CD4-positive, alpha-beta T cell (primary cell): Measurements from ENCODE around the gene PATJ. TPM values are rescaled to one million over a fixed set of nuclear protein-coding genes. Genes with fewer than 3 reads are reported as not detected.

ENCODE experiments used
- ATAC-seq: fragments of 200-7000 bp; cut with Tn5 transposase; one replicate; pipeline ENCODE4 v1.10.0; 2022; ENCODE audit warnings: mild to moderate bottlenecking; ENCODE audit not compliant: poor library complexity
- CTCF ChIA-PET: fragments of 350-600 bp; sonication (Branson Sonifier 250); formaldehyde crosslinking; loops from one replicate; lab custom pipeline; 2021; ENCODE audit warnings: antibody characterized with exemption, inconsistent platforms; lab: Charles Lee
- POLR2A ChIA-PET: fragments of 350-600 bp; sonication (Branson Sonifier 250); formaldehyde crosslinking; loops from one replicate; lab custom pipeline; 2021; ENCODE audit warnings: antibody characterized with exemption, inconsistent platforms; lab: Charles Lee
- DNase-seq, 14 experiments: peaks; one replicate each; pipeline ENCODE4 v3.0.0-alpha.2; 2013 to 2020; ENCODE audit warnings: mixed read lengths in 2 of 14
- H3K27ac ChIP-seq, 2 donors: one replicate each; pipeline versions ENCODE4 v1.5.1 to v1.7.0; 2013; ENCODE audit warnings: low read length in 2 of 2, low read depth in 1 of 2, mild to moderate bottlenecking in 1 of 2
- H3K27me3 ChIP-seq, 2 experiments: 1 replicate in 1 of 2; 2 replicates in 1 of 2; pipeline versions ENCODE4 v1.6.1 to v1.7.0; 2013; ENCODE audit warnings: low read length in 2 of 2, control low read depth in 1 of 2, mild to moderate bottlenecking in 1 of 2, moderate library complexity in 1 of 2; ENCODE audit not compliant: insufficient read depth in 2 of 2, control insufficient read depth in 1 of 2
- H3K36me3 ChIP-seq: one replicate; pipeline ENCODE4 v1.6.1; 2013; ENCODE audit warnings: low read length, control low read depth; ENCODE audit not compliant: insufficient read depth
- H3K4me1 ChIP-seq: one replicate; pipeline ENCODE4 v1.6.1; 2013; ENCODE audit warnings: low read length, control low read depth; ENCODE audit not compliant: insufficient read depth
- H3K4me3 ChIP-seq: one replicate; pipeline ENCODE4 v1.5.1; 2013; ENCODE audit warnings: mild to moderate bottlenecking, low read length, moderate library complexity
- H3K9me3 ChIP-seq, 2 experiments: 1 replicate in 1 of 2; 2 replicates in 1 of 2; pipeline versions ENCODE4 v1.6.1 to v1.7.0; 2013; ENCODE audit warnings: low read length in 2 of 2, mild to moderate bottlenecking in 2 of 2, control low read depth in 1 of 2, moderate library complexity in 1 of 2; ENCODE audit not compliant: control insufficient read depth in 1 of 2, insufficient read depth in 1 of 2
- H3K27ac Mint-ChIP-seq: one replicate; pipeline ENCODE4 v1.8.0; 2020; ENCODE audit warnings: mixed read lengths
- H3K27me3 Mint-ChIP-seq: one replicate; pipeline ENCODE4 v1.8.0; 2021; ENCODE audit warnings: mixed read lengths
- H3K36me3 Mint-ChIP-seq: one replicate; pipeline ENCODE4 v1.8.0; 2021; ENCODE audit warnings: low read depth, mixed read lengths
- H3K4me1 Mint-ChIP-seq: one replicate; pipeline ENCODE4 v1.8.0; 2021; ENCODE audit warnings: low read depth, mixed read lengths
- H3K4me3 Mint-ChIP-seq: one replicate; pipeline ENCODE4 v1.8.0; 2020; ENCODE audit warnings: mild to moderate bottlenecking, mixed read lengths
- H3K9me3 Mint-ChIP-seq: one replicate; pipeline ENCODE4 v1.8.0; 2020; ENCODE audit warnings: mixed read lengths
- intact Hi-C, 2 experiments: fragments of 100-400 bp; cut with DNase I in 1 of 2; cut with micrococcal nuclease in 1 of 2; formaldehyde crosslinking; loops; one replicate each; pipeline versions ENCODE4 v1.15.1 to v1.9.0; 2023 to 2025; cut with DNase I, micrococcal nuclease
- total RNA-seq, 174 experiments: library from RNA in 2 of 174; stranded (reverse) in 2 of 174; gene quantifications; one replicate each; pipeline ENCODE4 v1.2.3 and lab custom pipeline; 2021 to 2026
- TF ChIP-seq, protein P1 (sequence below): fragments of 200-600 bp; IDR thresholded peaks from one replicate; pipeline ENCODE4 v1.8.0; 2022; ENCODE audit warnings: antibody characterized with exemption, mild to moderate bottlenecking

Gene PATJ
- total RNA-seq, 2 experiments from 2014 or later: 50.4 to 54.1 TPM

DNA sequence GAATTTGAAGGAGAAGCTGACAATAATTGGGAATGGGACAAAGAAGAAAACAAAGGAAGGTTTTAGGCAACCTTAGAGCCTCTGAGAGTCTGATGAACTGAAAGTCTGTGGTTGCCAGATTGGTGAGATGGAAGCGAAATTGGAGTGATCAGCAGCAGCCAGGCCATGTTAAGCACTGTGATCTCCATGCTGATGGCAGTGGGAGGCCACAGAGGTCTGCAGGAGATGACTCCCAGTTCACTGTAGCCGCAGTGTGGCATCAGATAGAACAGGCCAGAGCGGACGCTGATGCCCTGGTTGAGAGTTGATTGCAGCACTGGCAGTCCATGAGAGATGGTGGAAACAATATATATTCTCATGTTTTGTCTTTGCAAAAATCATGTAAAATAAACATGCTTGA lies 314.9 kb downstream of the PATJ start:
- H3K4me1 Mint-ChIP-seq: no peaks in the 10 kb centered on the region
- no peak overlapping the region for H3K27ac Mint-ChIP-seq
- DNase-seq (no peak), ATAC-seq (no peak)
- CTCF ChIA-PET: interaction anchor here (0.6 kb wide), 1 partner anchor 78 kb away, joined by 3 read pairs; no protein-coding TSS in a partner anchor
- Histone ChIP-seq H3K27ac (no peak overlapping the region), H3K4me3 (no peak overlapping the region), H3K4me1 (no peaks in the 10 kb centered on the region), H3K36me3 (peaks cover 11% of the 10 kb centered on the region), H3K9me3 (no peaks in the 10 kb centered on the region), H3K27me3 (no peaks in the 10 kb centered on the region)
- H3K4me3 Mint-ChIP-seq: no peak overlapping the region
- POLR2A ChIA-PET: no interaction called here
- no peaks in the 10 kb centered on the region for H3K9me3 Mint-ChIP-seq
- no peaks in the 10 kb centered on the region for H3K27me3 Mint-ChIP-seq
- intact Hi-C loops: no loop called here
- TF ChIP-seq, protein P1, sequence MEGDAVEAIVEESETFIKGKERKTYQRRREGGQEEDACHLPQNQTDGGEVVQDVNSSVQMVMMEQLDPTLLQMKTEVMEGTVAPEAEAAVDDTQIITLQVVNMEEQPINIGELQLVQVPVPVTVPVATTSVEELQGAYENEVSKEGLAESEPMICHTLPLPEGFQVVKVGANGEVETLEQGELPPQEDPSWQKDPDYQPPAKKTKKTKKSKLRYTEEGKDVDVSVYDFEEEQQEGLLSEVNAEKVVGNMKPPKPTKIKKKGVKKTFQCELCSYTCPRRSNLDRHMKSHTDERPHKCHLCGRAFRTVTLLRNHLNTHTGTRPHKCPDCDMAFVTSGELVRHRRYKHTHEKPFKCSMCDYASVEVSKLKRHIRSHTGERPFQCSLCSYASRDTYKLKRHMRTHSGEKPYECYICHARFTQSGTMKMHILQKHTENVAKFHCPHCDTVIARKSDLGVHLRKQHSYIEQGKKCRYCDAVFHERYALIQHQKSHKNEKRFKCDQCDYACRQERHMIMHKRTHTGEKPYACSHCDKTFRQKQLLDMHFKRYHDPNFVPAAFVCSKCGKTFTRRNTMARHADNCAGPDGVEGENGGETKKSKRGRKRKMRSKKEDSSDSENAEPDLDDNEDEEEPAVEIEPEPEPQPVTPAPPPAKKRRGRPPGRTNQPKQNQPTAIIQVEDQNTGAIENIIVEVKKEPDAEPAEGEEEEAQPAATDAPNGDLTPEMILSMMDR: no peak
- peaks cover 55% of the 10 kb centered on the region for H3K36me3 Mint-ChIP-seq

DNA sequence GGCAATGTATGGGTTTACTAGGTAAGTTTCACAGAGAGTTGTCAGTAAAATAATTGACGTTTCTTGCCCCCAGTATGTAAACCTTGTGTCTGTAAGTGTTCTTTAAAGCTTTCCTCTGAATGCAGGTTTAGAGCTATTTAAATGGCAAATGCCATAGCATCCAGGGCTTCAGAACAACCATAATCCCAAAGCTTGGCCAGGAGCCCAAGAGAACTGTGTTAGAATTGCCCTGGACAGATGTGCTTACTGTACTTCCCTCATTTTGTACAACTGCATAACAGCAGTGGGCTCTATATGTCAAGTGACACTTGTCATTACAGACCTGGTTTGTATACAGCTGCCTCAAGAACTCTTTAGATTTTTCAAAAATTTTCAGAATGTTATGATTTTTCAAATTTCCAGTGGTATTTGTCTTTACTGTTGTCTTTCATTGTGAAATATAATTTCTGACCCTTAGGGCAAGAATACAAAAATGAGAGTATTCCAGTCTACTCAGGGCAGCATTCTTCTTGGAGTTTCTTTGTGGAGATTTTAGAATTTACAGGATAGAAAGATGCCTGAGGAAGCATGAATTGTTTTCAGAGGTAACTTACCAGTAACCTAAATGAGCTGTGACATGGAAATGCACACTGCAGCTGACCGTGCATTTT lies 315.5 kb downstream of the PATJ start:
- H3K27me3 ChIP-seq: no peaks in the 10 kb centered on the region
- no peaks in the 10 kb centered on the region for H3K4me1 Mint-ChIP-seq
- POLR2A ChIA-PET: no interaction called here
- H3K36me3 ChIP-seq: peaks cover 11% of the 10 kb centered on the region
- intact Hi-C loops: no loop called here
- DNase-seq (no peak), ATAC-seq (no peak)
- TF ChIP-seq, protein P1: no peak
- H3K36me3 Mint-ChIP-seq: peaks cover 52% of the 10 kb centered on the region
- H3K27ac Mint-ChIP-seq: no peak overlapping the region
- CTCF ChIA-PET: interaction anchor here (0.6 to 0.9 kb wide), 2 partner anchors 25 to 78 kb away, joined by 3 read pairs; no protein-coding TSS in a partner anchor
- H3K27ac ChIP-seq: no peak overlapping the region
- no peak overlapping the region for H3K4me3 Mint-ChIP-seq
- no peaks in the 10 kb centered on the region for H3K9me3 Mint-ChIP-seq
- H3K4me1 ChIP-seq: no peaks in the 10 kb centered on the region
- no peaks in the 10 kb centered on the region for H3K27me3 Mint-ChIP-seq
- H3K4me3 ChIP-seq: no peak overlapping the region
- no peaks in the 10 kb centered on the region for H3K9me3 ChIP-seq

DNA sequence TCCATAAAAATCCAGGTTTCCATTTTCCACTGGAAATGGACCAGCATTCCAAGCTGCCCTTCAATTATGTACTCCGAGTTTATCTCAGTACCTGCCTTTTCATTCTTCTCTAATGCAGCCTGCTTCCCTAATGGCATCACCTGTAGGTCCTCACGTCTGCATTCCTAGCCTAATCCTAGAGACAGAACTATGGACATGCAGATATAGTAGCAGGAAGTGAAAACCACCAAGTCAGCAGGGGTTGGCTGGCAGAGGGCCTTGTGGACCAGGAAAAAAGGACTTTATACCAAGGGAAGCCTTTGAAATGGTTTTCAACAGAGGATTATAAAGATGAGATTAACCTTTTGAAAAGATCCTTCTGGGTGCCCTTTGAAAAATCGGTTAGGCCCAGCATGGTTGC lies 316.7 kb downstream of the PATJ start:
- Mint-ChIP-seq H3K27ac (no peak overlapping the region), H3K27me3 (no peaks in the 10 kb centered on the region), H3K4me3 (no peak overlapping the region), H3K9me3 (no peaks in the 10 kb centered on the region), H3K36me3 (peaks cover 55% of the 10 kb centered on the region), H3K4me1 (no peaks in the 10 kb centered on the region)
- Histone ChIP-seq H3K27ac (no peak overlapping the region), H3K36me3 (peaks cover 4% of the 10 kb centered on the region), H3K9me3 (no peaks in the 10 kb centered on the region), H3K4me3 (no peak overlapping the region), H3K27me3 (no peaks in the 10 kb centered on the region), H3K4me1 (no peaks in the 10 kb centered on the region)
- TF ChIP-seq, protein P1: no peak
- ATAC-seq (no peak), DNase-seq (no peak)
- CTCF ChIA-PET: interaction anchor here (0.9 kb wide), 1 partner anchor 24 kb away, joined by 3 read pairs; no protein-coding TSS in a partner anchor
- intact Hi-C loops: no loop called here
- POLR2A ChIA-PET: no interaction called here
